Gastrocnemius medialis (tissue), 4 donors: ENCODE measurements around the gene MAP7.

Source experiments
- POLR2A ChIP-seq, 2 donors: fragments of 450-650 bp; IDR thresholded peaks; one replicate each; pipeline ENCODE4 v1.6.1; 2017; ENCODE audit warnings: antibody characterized with exemption in 2 of 2, mild to moderate bottlenecking in 2 of 2, moderate library complexity in 2 of 2
- TF ChIP-seq, protein P1 (sequence below), 5 experiments: fragments of 450-650 bp in 3 of 5; fragments of 200-600 bp in 2 of 5; sonication (generic) in 2 of 5; IDR thresholded peaks in 4 of 5; conservative IDR thresholded peaks in 1 of 5; 1 replicate in 4 of 5; 2 replicates in 1 of 5; pipeline ENCODE4 v1.5.1; 2016 to 2019; ENCODE audit warnings: antibody characterized with exemption in 5 of 5, mild to moderate bottlenecking in 3 of 5, moderate library complexity in 3 of 5

DNA sequence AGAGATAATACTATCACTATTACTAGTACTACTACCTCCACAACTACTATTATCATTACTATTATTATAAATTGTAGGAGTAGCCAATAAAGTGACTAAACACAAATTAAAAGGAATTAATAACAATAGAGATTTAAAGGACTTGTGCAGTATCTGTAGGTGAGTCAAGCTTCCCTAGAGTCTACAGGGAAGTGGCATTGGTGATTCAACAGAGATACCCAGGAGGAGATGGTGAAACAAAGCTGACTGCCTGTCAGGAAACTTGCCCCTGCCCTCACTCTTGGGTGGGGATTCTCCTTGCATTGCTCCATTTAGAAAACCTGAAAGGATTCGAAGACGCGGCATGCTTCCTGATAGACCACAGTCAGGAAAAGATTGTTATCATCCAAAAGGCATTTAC is 237.2 kb downstream of the MAP7 start:
- TF ChIP-seq, protein P1, sequence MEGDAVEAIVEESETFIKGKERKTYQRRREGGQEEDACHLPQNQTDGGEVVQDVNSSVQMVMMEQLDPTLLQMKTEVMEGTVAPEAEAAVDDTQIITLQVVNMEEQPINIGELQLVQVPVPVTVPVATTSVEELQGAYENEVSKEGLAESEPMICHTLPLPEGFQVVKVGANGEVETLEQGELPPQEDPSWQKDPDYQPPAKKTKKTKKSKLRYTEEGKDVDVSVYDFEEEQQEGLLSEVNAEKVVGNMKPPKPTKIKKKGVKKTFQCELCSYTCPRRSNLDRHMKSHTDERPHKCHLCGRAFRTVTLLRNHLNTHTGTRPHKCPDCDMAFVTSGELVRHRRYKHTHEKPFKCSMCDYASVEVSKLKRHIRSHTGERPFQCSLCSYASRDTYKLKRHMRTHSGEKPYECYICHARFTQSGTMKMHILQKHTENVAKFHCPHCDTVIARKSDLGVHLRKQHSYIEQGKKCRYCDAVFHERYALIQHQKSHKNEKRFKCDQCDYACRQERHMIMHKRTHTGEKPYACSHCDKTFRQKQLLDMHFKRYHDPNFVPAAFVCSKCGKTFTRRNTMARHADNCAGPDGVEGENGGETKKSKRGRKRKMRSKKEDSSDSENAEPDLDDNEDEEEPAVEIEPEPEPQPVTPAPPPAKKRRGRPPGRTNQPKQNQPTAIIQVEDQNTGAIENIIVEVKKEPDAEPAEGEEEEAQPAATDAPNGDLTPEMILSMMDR (IDR thresholded peaks at IDR 0.05 in 4 of 5, conservative IDR thresholded peaks at IDR 0.05 in 1 of 5) = no peak
- TF ChIP-seq POLR2A (IDR thresholded peaks at IDR 0.05) = no peak
